CD4-positive, alpha-beta T cell treated with Interleukin-6 for 4 hours (primary cell): Measurements from ENCODE around the gene MMP24.
"Not testable (repeated sequence)": the region's sequence is repeated elsewhere in the genome, so short reads cannot be mapped to it uniquely, and the experiment has no call there.

Source experiments
- DNase-seq: peaks from one replicate; pipeline ENCODE4 v3.0.0-alpha.2; 2020; ENCODE audit warnings: mixed read lengths

The MMP24 gene

GRCh38 chr20:35226126-35226883, at the start of gene MMP24:
Gene MMP24, plus strand, starts transcription at chr20:35226690. Its CDS starts 49 bp downstream, at chr20:35226739.
- no peak for DNase-seq

GRCh38 chr20:35179292-35180212, 46.9 kb upstream of the MMP24 start:
- DNase-seq, result no peak

GRCh38 chr20:35180266-35180665, 46.2 kb upstream of the MMP24 start:
- DNase-seq, result no peak

DNA sequence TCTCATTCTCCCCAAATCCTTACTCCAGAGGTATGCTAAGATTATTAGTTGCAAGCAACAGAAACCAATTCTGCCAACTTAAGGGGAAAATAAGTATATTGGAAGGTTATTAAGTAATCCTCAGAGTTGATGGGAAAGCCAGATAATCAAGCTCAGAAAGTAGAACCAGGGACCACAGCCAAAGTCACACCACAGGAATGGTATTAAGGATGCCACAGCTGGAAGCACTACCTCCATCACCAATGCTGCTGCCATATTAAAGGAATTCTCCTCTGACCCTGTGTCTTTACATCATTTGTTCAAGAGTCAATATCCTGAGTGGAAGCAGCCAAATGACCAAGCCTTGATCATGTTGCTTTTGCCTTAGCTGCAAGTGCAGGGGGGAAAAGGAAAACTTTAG, 44.8 kb upstream of the MMP24 start:
- DNase-seq, result no peak

DNA sequence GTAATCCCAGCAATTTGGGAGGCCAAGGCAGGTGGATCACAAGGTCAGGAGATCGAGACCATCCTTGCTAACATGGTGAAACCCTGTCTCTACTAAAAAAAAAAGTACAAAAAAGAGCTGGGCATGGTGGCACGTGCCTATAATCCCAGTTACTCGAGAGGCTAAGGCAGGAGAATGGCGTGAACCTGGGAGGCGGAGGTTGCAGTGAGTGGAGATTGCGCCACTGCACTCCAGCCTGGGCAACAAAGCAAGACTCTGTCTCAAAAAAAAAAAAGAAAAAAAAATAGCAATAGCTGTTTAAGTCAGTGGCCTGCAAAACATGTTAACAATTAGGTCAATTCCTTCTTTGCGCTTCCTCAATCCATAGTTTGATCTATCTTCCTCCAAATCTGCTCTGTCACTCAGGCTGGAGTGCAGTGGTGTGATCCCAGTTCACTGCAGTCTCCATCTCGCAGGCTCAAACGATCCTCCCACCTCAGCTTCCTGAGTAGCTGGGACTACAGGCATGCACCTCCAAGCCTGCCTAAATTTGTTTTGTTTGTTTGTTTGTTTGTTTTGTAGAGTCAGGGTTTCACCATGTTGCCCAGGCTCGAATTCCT, 39.7 kb upstream of the MMP24 start:
- DNase-seq, result not testable (repeated sequence)

GRCh38 chr20:35187584-35188190, 38.8 kb upstream of the MMP24 start:
- DNase-seq, result no peak

DNA sequence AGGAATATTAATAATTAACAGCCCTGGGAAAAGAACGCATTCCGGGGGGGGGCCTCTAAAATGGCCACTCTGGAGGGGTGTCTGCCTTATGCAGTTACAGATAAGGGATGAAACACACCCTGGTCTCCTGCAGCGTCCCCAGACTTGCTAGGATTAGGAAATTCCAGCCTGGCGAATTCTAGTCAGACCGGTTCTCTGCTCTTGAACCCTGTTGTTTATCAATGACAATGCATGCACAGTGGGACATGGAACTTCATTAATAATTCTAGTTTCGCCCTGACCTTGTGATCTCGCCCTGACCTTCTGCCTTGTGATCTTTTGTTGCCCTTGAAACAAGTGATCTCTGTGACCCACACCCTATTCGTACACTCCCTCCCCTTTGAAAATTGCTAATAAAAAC, 37.3 kb upstream of the MMP24 start:
- not testable (repeated sequence) for DNase-seq

DNA sequence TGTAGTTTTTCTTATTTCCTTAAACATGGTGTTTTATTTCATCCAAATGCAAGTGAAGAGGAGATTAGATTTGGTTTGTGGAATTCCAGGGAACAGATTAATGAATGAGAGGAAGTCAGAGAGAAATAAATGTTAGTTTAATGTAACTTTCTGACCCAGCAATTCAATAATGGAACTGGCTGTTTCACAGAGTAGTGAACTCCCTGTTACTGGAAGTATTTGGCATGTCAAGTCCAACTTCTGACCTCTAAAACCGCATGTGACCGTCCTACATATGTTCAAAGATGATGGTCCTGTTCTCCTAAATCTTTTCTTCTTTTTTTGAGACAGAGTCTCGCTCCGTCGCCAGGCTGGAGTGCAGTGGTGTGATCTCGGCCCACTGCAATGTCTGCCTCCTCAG, 35.9 kb upstream of the MMP24 start:
- no peak for DNase-seq

GRCh38 chr20:35191419-35192117, 34.9 kb upstream of the MMP24 start:
- no peak for DNase-seq

DNA sequence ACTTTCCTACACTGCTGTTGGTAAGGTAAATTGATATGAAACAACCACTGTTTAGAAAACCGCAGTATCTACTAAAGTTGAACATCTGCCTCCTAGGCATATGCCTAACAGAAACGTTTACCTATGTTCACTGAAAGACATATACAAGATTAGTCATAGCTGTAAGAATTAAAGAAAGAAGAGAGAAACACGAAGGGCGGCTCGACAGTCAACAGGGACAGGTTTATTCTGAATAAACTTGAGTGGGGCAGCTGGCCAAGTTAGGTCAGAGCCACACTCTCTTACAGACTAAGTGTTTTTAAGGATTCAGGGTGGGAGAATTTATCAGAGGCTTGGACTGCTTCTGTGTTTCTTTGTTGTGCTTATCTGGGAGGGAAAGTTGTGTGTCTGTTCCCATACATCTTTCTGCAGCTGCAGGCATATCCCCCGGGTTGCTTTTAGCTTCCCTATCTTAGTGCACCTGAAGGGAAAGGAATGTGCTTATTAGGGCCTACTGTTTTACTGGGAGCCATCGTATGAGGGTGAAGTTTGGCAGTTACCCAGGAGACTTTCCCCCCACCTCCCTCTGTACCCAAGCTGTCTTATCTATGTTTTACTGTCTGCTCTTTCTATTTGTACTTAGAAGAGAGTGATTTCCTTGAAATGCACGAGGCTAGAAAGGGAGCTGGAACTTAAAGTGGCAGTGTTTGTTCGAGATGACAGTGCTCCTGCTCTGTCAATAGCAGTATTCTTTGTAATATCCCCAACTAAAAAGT, 34.2 kb upstream of the MMP24 start:
- DNase-seq, result no peak

DNA sequence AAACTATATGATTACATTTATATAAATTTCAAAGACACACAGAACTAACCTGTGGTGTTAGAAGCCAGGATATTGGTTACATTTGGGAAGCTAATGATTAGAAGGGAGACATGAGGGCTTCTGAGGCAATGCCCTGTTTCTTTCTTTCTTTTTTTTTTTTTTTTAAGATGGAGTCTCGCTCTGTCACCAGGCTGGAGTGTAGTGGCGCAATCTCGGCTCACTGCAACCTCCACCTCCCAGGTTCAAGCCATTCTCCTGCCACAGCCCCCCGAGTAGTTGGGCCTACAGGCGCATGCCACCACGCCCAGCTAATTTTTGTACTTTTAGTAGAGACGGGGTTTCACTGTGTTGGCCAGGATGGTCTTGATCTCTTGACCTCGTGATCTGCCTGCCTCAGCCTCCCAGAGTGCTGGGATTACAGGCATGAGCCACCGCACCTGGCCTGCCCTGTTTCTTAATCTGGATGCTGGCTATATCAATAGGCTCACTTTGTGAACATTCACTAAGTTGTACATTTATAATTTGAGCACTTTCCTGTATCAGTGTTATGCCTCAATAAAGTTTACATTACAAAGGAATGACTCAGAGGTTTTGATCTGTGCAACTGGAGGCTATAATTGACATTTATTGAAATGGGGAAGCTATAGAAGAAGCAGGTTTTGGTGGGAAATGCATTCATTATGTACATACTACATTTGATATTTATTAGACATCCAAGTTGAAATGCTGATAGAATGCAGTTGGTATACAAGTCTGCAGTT, 33.3 kb upstream of the MMP24 start:
- DNase-seq, result not testable (repeated sequence)

DNA sequence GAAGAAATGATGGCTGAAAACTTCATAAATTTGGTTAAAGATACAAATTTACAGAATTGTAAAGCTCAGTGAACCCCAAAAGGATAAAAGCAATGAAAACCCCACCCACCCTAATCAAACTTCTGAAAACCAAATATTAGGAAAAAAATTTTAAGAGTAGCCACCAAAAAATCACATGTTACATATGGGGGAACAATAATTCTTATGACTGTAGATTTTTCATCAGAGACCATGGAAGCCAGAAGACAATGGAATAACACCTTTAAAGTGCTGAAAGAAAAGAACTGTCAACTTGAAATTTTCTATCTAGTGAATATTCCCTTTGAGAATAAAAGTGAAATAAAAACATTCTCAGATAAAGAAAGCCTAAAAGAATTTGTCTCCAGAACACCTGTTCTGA, 30.2 kb upstream of the MMP24 start:
- no peak for DNase-seq

DNA sequence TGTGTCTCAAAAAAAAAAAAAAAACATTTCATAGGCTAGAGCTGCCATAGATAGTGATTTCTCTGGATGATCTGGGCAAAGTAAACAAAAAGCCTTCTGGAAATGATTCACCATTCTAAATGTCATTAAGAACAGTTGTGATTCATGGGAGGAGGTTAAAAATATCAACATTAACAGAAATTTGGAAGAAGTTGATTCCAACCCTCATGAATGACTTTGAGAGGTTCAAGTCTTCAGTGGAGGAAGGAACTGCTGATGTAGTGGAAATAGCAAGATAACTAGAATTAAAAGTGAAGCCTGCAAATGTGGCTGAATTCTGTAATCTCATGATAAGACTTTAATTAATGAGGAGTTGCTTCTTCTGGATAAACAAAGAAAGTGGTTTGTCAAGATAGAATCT, 26.8 kb upstream of the MMP24 start:
- DNase-seq, result no peak

DNA sequence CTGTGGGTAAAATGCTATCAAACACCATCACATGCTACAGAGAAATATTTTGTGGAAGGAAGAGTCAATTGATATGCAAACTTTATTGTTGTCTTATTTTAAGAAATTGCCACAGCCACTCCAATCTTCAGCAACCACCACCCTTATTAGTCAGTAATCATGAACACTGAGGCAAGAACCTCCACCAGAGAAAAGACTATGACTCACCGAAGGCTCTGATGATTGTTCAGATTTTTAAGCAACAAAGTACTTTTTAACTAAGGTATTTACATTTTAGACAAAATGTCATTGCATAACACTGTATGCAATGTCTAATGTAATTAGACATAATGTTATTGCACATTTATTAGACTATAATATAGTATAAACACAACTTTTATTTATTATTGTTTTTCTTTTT, 26.2 kb upstream of the MMP24 start:
- no peak for DNase-seq

- not testable (repeated sequence) for DNase-seq
Observed at GRCh38 chr20:35201467-35201866, 25.0 kb upstream of the MMP24 start.

GRCh38 chr20:35206802-35207201, 19.7 kb upstream of the MMP24 start:
- DNase-seq, result no peak

DNA sequence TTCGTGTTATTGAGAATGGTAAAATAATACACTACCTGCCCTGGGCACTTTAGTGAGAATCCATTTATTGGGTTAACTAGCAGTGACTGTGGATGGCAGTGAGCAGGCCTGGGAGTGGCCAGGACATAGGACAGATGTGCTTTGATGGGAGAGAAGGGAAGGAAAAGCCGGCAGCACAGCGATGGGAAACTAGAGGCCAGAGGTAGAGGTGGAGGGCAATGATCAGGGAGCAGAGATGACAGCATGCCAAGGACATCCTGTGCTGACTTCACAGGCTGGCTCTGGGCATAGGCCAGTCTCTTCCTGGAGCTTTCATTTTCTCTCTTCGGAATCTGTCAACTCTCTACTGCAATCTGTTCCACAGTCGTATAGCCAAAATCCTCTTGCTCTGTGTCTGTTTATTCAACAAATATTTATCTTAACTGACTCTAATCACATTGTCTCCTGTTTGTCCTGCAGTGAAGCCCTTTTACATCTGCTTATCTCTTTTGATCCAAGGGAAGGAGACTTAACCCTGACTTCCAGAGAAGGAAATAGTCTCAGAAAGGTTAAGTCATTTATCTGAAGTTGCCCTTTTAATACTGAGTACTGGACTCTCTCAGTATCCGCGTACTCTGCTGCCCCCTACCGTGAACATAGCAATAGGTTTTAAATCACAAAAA, 18.4 kb upstream of the MMP24 start:
- DNase-seq, result peak; percentile 84

DNA sequence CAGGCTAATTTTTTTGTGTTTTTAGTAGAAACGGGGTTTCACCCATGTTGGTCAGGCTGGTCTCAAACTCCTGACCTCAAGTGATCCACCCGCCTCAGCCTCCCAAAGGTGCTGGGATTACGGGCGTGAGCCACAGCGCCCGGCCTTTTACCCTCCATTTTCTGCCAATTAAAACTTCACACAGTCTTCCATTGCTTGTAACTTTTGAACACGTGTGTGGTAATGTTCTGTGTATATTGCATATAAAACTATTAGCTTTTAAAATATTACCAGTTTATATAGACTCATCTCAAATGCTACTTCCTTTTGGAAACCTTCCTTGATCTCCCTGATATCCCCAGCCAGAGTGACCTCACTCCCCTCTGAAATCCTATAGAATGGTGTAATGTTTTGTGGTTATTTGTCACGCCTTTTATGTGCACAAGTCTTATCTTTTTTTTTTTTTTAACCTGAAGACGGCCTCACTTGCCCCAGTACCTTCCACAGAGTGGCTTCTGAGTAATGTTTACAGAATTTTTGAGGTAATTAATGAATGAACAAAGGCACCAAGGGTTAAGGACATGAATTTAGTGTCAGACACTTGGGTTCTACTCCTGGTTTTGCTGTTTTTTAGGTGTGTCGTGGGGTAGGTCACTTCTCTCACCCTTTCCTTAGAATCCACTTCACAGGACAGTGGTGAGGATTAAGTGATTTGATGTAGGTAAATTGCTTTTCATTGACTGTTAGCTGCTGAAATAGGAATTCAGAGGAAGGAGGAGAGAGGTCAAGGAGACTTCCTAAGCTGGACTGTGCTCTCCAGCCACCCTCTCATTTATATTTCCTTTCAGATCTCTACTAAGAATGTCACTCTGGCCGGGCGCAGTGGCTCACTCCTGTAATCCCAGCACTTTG, 11.2 kb upstream of the MMP24 start:
- no peak for DNase-seq

- DNase-seq, result no peak
Observed at GRCh38 chr20:35216541-35216940, 9.9 kb upstream of the MMP24 start.
